Measurements from ENCODE around the gene MYL4. TPM values are rescaled to one million over a fixed set of nuclear protein-coding genes. Genes with fewer than 3 reads are reported as not detected.

Gene MYL4
- total RNA-seq, 2 donors from 2014 or later: not detected

GRCh38 chr17:47188876-47189731, 20.0 kb upstream of the MYL4 start, which contains the start of gene CDC27:
CDC27 (minus strand) TSS chr17:47189295; CDS start chr17:47189172, 123 bp downstream.
- Histone ChIP-seq H3K9me3 (no peaks in the 10 kb centered on the region), H3K4me3 (peak within 1 kb of the TSS; percentile 99), H3K27me3 (replicated peaks; ENCODE audit: insufficient read depth) (no peaks in the 10 kb centered on the region), H3K36me3 (no peaks in the 10 kb centered on the region), H3K27ac (peak within 1 kb of the TSS; percentile 96 to 99), H3K4me1 (ENCODE audit: control insufficient read depth in 1 of 2, low read depth in 2 of 2) (peaks cover 36 to 40% of the 10 kb centered on the region in 2 donors)
- DNase-seq (ENCODE audit: low spot score) (peak; percentile 96), ATAC-seq (ENCODE audit: insufficient number of reproducible peaks, low FRiP score, low read depth) (peak; percentile 99)
- no peak for TF ChIP-seq CTCF (IDR thresholded peaks at IDR 0.05)

- no peaks in the 10 kb centered on the region for H3K27me3 ChIP-seq (replicated peaks; ENCODE audit: insufficient read depth)
- TF ChIP-seq CTCF (IDR thresholded peaks at IDR 0.05): no peak
- H3K4me3 ChIP-seq: peak overlapping the region; percentile 99
- DNase-seq (ENCODE audit: low spot score) (no peak), ATAC-seq (ENCODE audit: insufficient number of reproducible peaks, low FRiP score, low read depth) (no peak)
- H3K9me3 ChIP-seq: no peaks in the 10 kb centered on the region
- peak overlapping the region; percentile 45 to 99 for H3K27ac ChIP-seq
- peaks cover 29 to 33% of the 10 kb centered on the region in 2 donors for H3K4me1 ChIP-seq (ENCODE audit: control insufficient read depth in 1 of 2, low read depth in 2 of 2)
- H3K36me3 ChIP-seq: no peaks in the 10 kb centered on the region
These were observed 19.4 kb upstream of the MYL4 start for GRCh38 chr17:47189732-47190237.

GRCh38 chr17:47190243-47190642, 18.9 kb upstream of the MYL4 start:
- no peak for TF ChIP-seq CTCF (IDR thresholded peaks at IDR 0.05)
- H3K27me3 ChIP-seq (replicated peaks; ENCODE audit: insufficient read depth): no peaks in the 10 kb centered on the region
- no peak overlapping the region for H3K27ac ChIP-seq
- DNase-seq (ENCODE audit: low spot score) (no peak), ATAC-seq (ENCODE audit: insufficient number of reproducible peaks, low FRiP score, low read depth) (no peak)
- no peak overlapping the region for H3K4me3 ChIP-seq
- no peaks in the 10 kb centered on the region for H3K36me3 ChIP-seq
- H3K4me1 ChIP-seq (ENCODE audit: control insufficient read depth in 1 of 2, low read depth in 2 of 2): peaks cover 28 to 30% of the 10 kb centered on the region in 2 donors
- no peaks in the 10 kb centered on the region for H3K9me3 ChIP-seq

- ATAC-seq (ENCODE audit: insufficient number of reproducible peaks, low FRiP score, low read depth): no peak
These were observed 18.4 kb upstream of the MYL4 start for GRCh38 chr17:47190770-47191169.

More at GRCh38 chr17:47190770-47191169, 18.4 kb upstream of the MYL4 start:
- H3K9me3 ChIP-seq: no peaks in the 10 kb centered on the region
- H3K36me3 ChIP-seq: no peaks in the 10 kb centered on the region
- DNase-seq (ENCODE audit: low spot score): no peak
- no peak overlapping the region for H3K27ac ChIP-seq
- H3K27me3 ChIP-seq (replicated peaks; ENCODE audit: insufficient read depth): no peaks in the 10 kb centered on the region
- H3K4me3 ChIP-seq: no peak overlapping the region
- H3K4me1 ChIP-seq (ENCODE audit: control insufficient read depth in 1 of 2, low read depth in 2 of 2): peaks cover 23 to 25% of the 10 kb centered on the region in 2 donors
- no peak for TF ChIP-seq CTCF (IDR thresholded peaks at IDR 0.05)

Data from thoracic aorta (tissue), 2 donors.